Activated CD4-positive, alpha-beta T cell treated with anti-CD3 and anti-CD28 coated beads for 24 hours (primary cell): ENCODE data around the gene MCC.

ENCODE experiments used
- DNase-seq, 2 donors: peaks; one replicate each; pipeline ENCODE4 v3.0.0-alpha.2; 2020; ENCODE audit warnings: low read depth in 2 of 2

MCC gene

GRCh38 chr5:113364466-113364865 is 123.8 kb downstream of the MCC start:
- DNase-seq, result no peak

DNA sequence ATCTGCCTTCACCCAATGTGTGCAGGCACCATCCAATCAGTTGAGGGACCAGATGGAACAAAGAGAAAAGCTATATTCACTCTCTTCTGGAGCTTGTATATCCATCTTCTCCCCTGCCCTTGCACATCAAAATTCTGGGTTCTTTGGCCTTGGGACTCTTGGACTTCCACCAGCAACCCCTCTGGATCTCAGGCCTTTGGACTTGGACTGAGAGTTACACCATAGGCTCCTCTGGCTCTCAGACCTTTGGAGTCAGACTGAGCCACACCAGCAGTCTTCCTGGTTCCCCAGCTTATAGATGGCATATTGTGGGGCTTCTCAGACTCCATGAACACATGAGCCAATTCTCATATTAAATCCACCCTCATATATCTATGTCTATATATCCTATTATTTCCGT is 126.6 kb downstream of the MCC start:
- no peak for DNase-seq

DNA sequence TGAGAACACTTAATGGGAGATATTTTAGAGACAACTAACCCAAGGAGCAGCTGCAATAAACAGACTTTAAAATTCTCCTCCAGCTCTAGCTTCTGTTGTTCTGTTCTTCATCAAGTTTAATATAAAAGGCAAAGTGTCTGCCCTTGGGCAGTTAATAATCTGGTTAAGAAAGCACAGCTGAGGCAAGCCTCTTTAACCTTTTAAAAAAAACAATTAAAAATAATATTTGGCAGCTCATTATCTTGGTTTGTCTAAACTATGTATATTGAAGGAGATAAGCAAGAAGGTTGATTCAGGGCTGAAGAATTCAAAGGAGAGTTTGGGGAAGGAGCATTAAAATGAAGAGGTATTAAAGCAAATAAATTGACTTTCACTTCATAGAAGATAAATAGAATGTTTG is 128.8 kb downstream of the MCC start:
- no peak for DNase-seq

GRCh38 chr5:113358696-113359095 is 129.6 kb downstream of the MCC start:
- no peak for DNase-seq

- DNase-seq, result no peak
These were observed 130.4 kb downstream of the MCC start for GRCh38 chr5:113357696-113358476.

- no peak for DNase-seq
These were observed 131.8 kb downstream of the MCC start for GRCh38 chr5:113356487-113356886.

DNA sequence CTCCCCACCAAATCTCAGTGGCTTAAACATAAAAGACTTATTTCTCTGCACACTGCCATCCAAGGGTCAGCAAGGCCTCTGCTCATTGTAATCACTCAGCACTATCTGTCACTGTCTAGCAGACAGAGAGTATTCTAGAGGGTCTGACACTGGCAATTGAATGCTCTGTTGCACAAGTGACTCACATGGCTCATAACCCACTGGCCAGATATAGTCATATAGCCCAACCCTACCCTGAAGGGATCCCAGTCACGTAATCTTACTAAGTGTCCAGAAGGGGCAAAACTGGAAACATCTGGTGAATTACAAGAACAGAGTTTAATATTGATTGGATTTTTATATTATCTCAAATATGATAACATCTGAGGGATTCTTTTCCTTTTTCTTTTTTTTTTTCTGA is 134.2 kb downstream of the MCC start:
- no peak for DNase-seq

DNA sequence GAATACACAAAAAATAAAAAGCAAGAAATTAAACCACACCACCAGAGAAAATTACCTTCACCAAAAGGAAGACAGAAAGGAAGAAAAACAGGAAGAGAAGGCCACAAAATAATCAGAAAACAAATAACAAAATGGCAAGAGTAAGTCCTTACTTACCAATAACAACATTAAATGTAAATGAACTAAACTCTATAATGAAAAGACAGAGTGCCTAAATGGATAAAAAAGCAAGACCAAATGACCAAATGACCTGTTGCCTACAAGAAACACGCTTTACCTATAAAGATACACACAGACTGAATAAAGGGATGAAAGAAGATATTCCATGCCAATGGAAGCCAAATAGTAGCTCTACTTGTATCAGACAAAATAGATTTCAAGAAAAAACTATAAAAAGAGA is 140.7 kb downstream of the MCC start:
- DNase-seq, result no peak

DNA sequence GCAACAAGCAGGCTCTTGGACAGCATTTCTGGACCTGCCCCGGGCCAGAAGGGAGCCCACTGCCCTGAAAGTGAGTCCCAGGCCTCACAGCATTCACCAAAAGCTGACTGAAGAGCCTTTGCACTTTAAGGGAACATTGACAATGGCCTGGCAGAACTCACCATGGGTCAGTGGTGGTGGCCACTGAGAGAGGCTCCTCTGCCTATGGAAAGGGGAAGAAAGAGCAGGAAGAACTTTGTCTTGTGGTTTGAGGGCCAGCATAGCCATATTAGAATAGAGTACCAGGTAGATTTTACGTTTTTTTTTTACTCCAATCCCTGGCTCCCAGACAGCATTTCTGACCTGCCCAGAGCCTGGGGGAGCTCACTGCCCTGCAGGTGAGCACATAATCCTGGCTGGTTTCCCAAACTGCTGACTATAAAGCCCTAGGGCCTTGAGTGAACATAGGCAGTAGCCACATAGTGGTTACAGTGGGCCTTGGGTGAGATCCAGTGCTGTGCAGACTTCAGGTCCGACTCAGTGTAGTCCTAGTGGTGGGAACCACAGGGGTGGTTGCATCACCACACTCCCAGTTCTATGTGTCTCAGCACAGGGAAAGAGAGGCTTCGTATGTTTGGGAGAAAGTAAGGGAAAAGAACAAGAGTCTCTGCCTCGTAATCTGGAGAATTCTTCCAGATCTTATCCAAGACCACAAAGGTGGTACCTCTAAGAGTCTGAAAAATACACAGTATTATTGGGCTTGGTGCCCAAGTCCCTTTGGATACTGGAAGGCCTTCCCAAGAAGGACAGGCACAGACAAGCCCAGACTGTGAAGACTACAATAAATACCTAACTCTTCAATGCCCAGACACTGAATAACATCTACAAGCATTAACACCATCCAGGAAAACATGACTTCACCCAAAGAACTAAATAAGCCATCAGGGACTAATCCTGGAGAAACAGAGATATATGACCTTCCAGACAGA is 143.0 kb downstream of the MCC start:
- no peak for DNase-seq

GRCh38 chr5:113343343-113343742 is 144.9 kb downstream of the MCC start:
- DNase-seq, result no peak

DNA sequence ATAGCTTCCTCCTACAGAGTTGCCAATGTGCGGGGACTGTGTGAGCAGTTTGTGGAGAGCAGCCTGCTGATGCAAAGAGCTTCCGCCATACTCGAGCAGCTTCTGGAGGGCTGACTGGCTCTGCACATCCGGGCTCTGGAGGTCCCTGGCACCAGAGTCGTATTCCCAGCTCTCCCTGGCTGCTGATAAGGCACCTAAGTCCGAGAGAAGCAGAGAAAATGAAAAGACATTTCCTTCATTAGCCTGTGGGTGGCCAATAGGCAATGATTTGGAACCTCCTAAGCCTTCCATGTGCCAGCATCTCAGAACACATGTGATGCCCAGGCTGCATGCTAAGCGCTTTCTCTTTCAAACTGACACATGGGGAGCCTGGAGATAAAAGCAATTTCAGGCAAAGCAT is 147.7 kb downstream of the MCC start:
- DNase-seq, result no peak

DNA sequence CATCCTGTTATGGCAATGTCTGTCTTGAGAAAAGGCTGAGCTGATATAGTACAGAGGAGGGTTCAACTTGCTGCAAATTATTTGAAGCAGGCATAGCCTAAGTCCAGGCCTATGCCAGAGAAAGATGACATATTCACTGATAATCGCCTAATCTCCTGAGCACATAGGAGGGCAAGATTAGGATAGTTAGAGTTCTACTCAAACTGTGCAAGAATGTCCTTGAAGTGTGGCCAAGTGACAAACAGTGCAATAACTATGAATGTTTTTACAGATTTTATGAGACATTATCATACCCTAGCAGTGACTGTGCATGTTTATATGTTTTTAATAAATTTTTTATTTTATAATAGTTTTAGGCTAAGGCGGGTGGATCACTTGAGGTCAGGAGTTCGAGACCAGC is 149.6 kb downstream of the MCC start:
- no peak for DNase-seq

GRCh38 chr5:113337515-113338415 is 150.5 kb downstream of the MCC start:
- DNase-seq, result no peak

GRCh38 chr5:113336975-113337374 is 151.3 kb downstream of the MCC start:
- DNase-seq, result no peak

DNA sequence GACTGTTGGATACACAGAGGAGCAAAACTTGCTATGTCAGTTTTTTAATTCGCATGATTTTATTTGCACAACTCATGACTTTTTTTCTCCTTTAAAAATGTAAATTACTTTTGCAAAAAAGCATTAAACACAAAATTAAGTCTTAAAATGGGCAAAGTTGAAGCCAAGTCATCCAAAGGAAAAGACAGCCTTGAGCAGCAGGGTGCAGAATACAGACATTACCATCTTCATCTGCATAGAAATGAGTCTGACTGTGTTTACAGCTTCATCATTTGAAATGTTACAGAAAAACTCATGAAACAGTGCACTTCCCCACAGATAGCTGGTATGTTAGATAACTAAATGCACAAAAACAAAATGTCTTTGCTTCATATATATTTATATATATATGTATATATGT is 154.8 kb downstream of the MCC start:
- no peak for DNase-seq

DNA sequence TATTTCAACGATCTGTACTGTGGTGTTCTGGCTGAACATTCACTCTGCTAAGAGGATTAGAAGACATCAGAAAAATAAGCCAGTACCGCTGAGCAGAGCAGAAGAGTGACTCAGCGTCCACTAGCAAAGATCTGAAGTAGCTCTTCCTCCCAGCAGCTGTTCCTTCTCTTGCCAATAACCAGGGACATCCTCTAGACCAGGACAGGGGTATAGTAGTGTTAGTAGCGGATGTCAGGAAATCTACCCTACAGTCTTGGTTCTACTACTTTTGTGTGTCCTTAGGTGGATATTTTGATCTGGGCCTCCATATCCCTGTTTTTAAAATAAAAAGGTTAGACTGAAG is 157.1 kb downstream of the MCC start:
- no peak for DNase-seq

- no peak for DNase-seq
These were observed 157.6 kb downstream of the MCC start for GRCh38 chr5:113330533-113331208.

DNA sequence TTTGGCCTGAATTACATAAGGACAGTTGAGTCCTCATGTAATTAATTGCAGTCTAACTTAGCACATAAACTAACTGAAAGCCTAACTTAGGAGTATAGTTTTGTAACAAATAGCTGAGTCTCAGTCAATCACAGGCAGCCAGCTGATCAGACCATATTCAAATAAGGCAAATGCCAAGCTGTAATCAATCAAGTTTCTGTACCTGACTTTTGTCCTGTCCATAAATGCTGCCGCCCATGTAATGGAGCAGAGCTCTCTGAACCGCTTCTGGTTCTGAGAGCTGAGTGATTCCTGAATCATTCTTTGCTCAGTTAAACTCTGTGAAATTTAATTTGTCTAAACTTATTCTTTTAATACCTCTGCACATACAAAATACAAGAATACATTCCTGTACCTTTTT is 158.3 kb downstream of the MCC start:
- no peak for DNase-seq

DNA sequence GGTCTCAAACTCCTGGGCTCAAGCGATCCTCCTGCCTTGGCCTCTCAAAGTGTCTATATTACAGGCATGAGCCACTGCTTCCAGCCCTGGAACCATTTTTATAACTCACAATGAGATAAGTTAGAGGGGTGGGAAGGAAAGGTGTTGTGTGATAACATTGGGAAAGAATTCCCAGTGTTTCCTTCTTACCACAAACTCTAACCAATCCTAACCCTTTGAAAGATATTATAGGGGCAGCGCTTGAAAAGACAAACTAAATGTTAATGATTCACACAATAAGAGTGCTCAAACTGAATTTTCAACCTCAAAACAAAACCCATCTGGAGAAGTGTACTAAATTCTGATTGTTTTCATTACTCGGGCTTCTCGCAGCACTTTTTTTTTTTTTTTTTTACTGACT is 163.2 kb downstream of the MCC start:
- DNase-seq, result no peak

DNA sequence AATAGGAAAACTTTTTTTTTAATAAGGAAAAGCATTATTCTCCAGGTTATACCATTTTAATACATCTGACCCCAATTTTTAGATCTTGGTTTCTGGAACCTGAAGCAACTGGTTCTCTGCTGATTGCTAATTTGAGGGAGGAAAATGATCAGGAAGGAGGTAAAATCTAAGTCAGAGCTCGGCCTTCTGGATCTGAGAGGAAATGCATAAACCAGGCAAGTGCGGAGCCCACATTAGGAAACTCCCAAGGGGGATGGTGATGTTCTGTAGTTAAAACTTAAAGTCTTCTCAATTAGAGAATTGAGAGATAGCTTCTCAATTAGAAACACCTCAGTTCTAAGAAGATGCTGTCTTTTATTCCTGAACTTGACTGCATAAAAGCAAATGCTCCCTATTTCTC is 167.0 kb downstream of the MCC start:
- no peak for DNase-seq

GRCh38 chr5:113320273-113320780 is 167.9 kb downstream of the MCC start:
- DNase-seq, result no peak
